WTC11 (cell line): ENCODE measurements around the gene ISOC2. TPM values are rescaled to one million over a fixed set of nuclear protein-coding genes. Genes with fewer than 3 reads are reported as not detected.

Source experiments
- ATAC-seq: fragments of 200-7000 bp; cut with Tn5 transposase; 2 replicates; pipeline ENCODE4 v1.10.0; 2021; ENCODE audit warnings: mild to moderate bottlenecking, moderate library complexity
- CTCF ChIA-PET: fragments of 300-600 bp; sonication (Branson Sonifier 250); formaldehyde crosslinking; loops from one replicate; lab custom pipeline; 2021; ENCODE audit warnings: antibody characterized with exemption; lab: Charles Lee
- POLR2A ChIA-PET: fragments of 350-600 bp; sonication (Branson Sonifier 250); formaldehyde crosslinking; loops from one replicate; lab custom pipeline; 2021; ENCODE audit warnings: antibody characterized with exemption; lab: Charles Lee
- DNase-seq: peaks from one replicate; pipeline ENCODE4 v3.0.0; 2021; ENCODE audit warnings: low spot score
- H3K27ac Mint-ChIP-seq: 2 replicates; pipeline ENCODE4 v1.8.0; 2021; ENCODE audit warnings: mixed read lengths
- H3K27me3 Mint-ChIP-seq: 2 replicates; pipeline ENCODE4 v1.8.0; 2021; ENCODE audit warnings: low read depth, mild to moderate bottlenecking, moderate library complexity, mixed read lengths
- H3K36me3 Mint-ChIP-seq: 2 replicates; pipeline ENCODE4 v1.8.0; 2021; ENCODE audit warnings: mixed read lengths
- H3K4me1 Mint-ChIP-seq: 2 replicates; pipeline ENCODE4 v1.8.0; 2022; ENCODE audit warnings: mixed read lengths
- H3K4me3 Mint-ChIP-seq: 2 replicates; pipeline ENCODE4 v1.8.0; 2021; ENCODE audit warnings: mild to moderate bottlenecking, moderate library complexity, mixed read lengths
- H3K9me3 Mint-ChIP-seq: 2 replicates; pipeline ENCODE4 v1.8.0; 2021; ENCODE audit warnings: mixed read lengths
- ELF4 ChIP-seq: sonication (generic); formaldehyde crosslinking; IDR thresholded peaks from 2 replicates; pipeline ENCODE4 v1.8.1; 2022; ENCODE audit warnings: low read depth, mild to moderate bottlenecking, moderate library complexity, missing genetic modification reagents
- ETV6 ChIP-seq: sonication (generic); formaldehyde crosslinking; IDR thresholded peaks from 2 replicates; pipeline ENCODE4 v1.8.1; 2022; ENCODE audit warnings: mild to moderate bottlenecking, missing genetic modification reagents
- FOXJ3 ChIP-seq: sonication (generic); formaldehyde crosslinking; IDR thresholded peaks from 2 replicates; pipeline ENCODE4 v1.9.0; 2021; ENCODE audit warnings: missing genetic modification reagents, mild to moderate bottlenecking, borderline replicate concordance
- GABPB1 ChIP-seq: sonication (generic); formaldehyde crosslinking; IDR thresholded peaks from 2 replicates; pipeline ENCODE4 v1.8.1; 2023; ENCODE audit warnings: mild to moderate bottlenecking, missing genetic modification reagents
- KAT7 ChIP-seq: sonication (generic); formaldehyde crosslinking; IDR thresholded peaks from 2 replicates; pipeline ENCODE4 v1.8.1; 2023; ENCODE audit warnings: missing genetic modification reagents, mild to moderate bottlenecking, borderline replicate concordance
- MLX ChIP-seq: sonication (generic); formaldehyde crosslinking; IDR thresholded peaks from 2 replicates; pipeline ENCODE4 v1.8.1; 2023; ENCODE audit warnings: mild to moderate bottlenecking, missing genetic modification reagents, moderate library complexity
- MXD4 ChIP-seq: fragments of 250-450 bp; sonication (Bioruptor Pico); IDR thresholded peaks from 2 replicates; pipeline ENCODE4 v1.8.0; 2021; ENCODE audit warnings: mild to moderate bottlenecking, moderate library complexity, borderline replicate concordance
- NR2C2 ChIP-seq: sonication (generic); formaldehyde crosslinking; IDR thresholded peaks from 2 replicates; pipeline ENCODE4 v1.8.0; 2022; ENCODE audit warnings: mild to moderate bottlenecking, missing genetic modification reagents
- OVOL2 ChIP-seq: fragments of 250-450 bp; sonication (Bioruptor Pico); IDR thresholded peaks from 2 replicates; pipeline ENCODE4 v1.9.0; 2021; ENCODE audit warnings: mild to moderate bottlenecking, borderline replicate concordance
- TCF7 ChIP-seq: sonication (generic); formaldehyde crosslinking; IDR thresholded peaks from 2 replicates; pipeline ENCODE4 v1.8.0; 2022; ENCODE audit warnings: mild to moderate bottlenecking, low read depth, missing genetic modification reagents, moderate library complexity
- TP53 ChIP-seq: sonication (generic); formaldehyde crosslinking; IDR thresholded peaks from 2 replicates; pipeline ENCODE4 v1.8.1; 2023; ENCODE audit warnings: mild to moderate bottlenecking, missing genetic modification reagents
- ZNF532 ChIP-seq: fragments of 250-450 bp; sonication (Bioruptor Pico); IDR thresholded peaks from 2 replicates; pipeline ENCODE4 v1.9.0; 2021; ENCODE audit warnings: mild to moderate bottlenecking, borderline replicate concordance
- ZNF671 ChIP-seq: fragments of 250-450 bp; sonication (Bioruptor Pico); IDR thresholded peaks from 2 replicates; pipeline ENCODE4 v1.8.0; 2021; ENCODE audit warnings: mild to moderate bottlenecking
- total RNA-seq: library from RNA; stranded (reverse); gene quantifications from 3 replicates; pipeline ENCODE4 v1.2.3, GENCODE V29; 2021
- TF ChIP-seq, protein P1 (sequence below): sonication (generic); formaldehyde crosslinking; IDR thresholded peaks from 2 replicates; pipeline ENCODE4 v1.8.1; 2023; ENCODE audit warnings: mild to moderate bottlenecking, missing genetic modification reagents, borderline replicate concordance
- TF ChIP-seq, protein P2 (sequence below): sonication (generic); formaldehyde crosslinking; IDR thresholded peaks from 2 replicates; pipeline ENCODE4 v1.8.1; 2023; ENCODE audit warnings: mild to moderate bottlenecking, moderate library complexity, missing genetic modification reagents
- TF ChIP-seq, protein P3 (sequence below): fragments of 250-450 bp; sonication (Bioruptor Pico); conservative IDR thresholded peaks from 2 replicates; pipeline ENCODE4 v1.9.0; 2021; ENCODE audit warnings: mild to moderate bottlenecking
- TF ChIP-seq, protein P4 (sequence below): sonication (generic); formaldehyde crosslinking; IDR thresholded peaks from 2 replicates; pipeline ENCODE4 v1.8.1; 2023; ENCODE audit warnings: mild to moderate bottlenecking, missing genetic modification reagents, moderate library complexity
- TF ChIP-seq, protein P5 (sequence below): sonication (generic); formaldehyde crosslinking; IDR thresholded peaks from 2 replicates; pipeline ENCODE4 v1.8.1; 2023; ENCODE audit warnings: mild to moderate bottlenecking, missing genetic modification reagents

The ISOC2 gene
- total RNA-seq, 1 experiment from 2014 or later, result 96.3 TPM

- no peak for ATAC-seq
- Mint-ChIP-seq H3K27ac (no peak overlapping the region), H3K9me3 (no peaks in the 10 kb centered on the region), H3K4me1 (peaks cover 2% of the 10 kb centered on the region), H3K27me3 (peaks cover 80% of the 10 kb centered on the region), H3K4me3 (no peak overlapping the region), H3K36me3 (no peaks in the 10 kb centered on the region)
- DNase-seq, result no peak
- POLR2A ChIA-PET, result interaction anchor here (0.7 kb wide), 1 partner anchor 203 kb away, joined by 4 read pairs; no protein-coding TSS in a partner anchor
- CTCF ChIA-PET, result interaction anchor here (0.6 to 3.2 kb wide), 20 partner anchors 9 to 330 kb away, joined by 3 to 16 read pairs (median 8); partner anchors contain the start of genes ISOC2, KMT5C, PPP6R1 and TMEM238
- TF ChIP-seq ELF4 (no peak), NR2C2 (CRISPR knock-in tag) (no peak), ZNF671 (CRISPR knock-in tag) (no peak), MXD4 (CRISPR knock-in tag) (no peak), OVOL2 (CRISPR knock-in tag) (no peak), KAT7 (CRISPR knock-in tag) (no peak), FOXJ3 (no peak), MLX (CRISPR knock-in tag) (no peak), ETV6 (CRISPR knock-in tag) (no peak), GABPB1 (no peak), TCF7 (CRISPR knock-in tag) (no peak), ZNF532 (CRISPR knock-in tag) (no peak), TP53 (CRISPR knock-in tag) (no peak)
- TF ChIP-seq, protein P1, sequence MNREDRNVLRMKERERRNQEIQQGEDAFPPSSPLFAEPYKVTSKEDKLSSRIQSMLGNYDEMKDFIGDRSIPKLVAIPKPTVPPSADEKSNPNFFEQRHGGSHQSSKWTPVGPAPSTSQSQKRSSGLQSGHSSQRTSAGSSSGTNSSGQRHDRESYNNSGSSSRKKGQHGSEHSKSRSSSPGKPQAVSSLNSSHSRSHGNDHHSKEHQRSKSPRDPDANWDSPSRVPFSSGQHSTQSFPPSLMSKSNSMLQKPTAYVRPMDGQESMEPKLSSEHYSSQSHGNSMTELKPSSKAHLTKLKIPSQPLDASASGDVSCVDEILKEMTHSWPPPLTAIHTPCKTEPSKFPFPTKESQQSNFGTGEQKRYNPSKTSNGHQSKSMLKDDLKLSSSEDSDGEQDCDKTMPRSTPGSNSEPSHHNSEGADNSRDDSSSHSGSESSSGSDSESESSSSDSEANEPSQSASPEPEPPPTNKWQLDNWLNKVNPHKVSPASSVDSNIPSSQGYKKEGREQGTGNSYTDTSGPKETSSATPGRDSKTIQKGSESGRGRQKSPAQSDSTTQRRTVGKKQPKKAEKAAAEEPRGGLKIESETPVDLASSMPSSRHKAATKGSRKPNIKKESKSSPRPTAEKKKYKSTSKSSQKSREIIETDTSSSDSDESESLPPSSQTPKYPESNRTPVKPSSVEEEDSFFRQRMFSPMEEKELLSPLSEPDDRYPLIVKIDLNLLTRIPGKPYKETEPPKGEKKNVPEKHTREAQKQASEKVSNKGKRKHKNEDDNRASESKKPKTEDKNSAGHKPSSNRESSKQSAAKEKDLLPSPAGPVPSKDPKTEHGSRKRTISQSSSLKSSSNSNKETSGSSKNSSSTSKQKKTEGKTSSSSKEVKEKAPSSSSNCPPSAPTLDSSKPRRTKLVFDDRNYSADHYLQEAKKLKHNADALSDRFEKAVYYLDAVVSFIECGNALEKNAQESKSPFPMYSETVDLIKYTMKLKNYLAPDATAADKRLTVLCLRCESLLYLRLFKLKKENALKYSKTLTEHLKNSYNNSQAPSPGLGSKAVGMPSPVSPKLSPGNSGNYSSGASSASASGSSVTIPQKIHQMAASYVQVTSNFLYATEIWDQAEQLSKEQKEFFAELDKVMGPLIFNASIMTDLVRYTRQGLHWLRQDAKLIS (CRISPR knock-in tag), result no peak
- TF ChIP-seq, protein P2, sequence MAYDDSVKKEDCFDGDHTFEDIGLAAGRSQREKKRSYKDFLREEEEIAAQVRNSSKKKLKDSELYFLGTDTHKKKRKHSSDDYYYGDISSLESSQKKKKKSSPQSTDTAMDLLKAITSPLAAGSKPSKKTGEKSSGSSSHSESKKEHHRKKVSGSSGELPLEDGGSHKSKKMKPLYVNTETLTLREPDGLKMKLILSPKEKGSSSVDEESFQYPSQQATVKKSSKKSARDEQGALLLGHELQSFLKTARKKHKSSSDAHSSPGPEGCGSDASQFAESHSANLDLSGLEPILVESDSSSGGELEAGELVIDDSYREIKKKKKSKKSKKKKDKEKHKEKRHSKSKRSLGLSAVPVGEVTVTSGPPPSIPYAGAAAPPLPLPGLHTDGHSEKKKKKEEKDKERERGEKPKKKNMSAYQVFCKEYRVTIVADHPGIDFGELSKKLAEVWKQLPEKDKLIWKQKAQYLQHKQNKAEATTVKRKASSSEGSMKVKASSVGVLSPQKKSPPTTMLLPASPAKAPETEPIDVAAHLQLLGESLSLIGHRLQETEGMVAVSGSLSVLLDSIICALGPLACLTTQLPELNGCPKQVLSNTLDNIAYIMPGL (CRISPR knock-in tag), result no peak
- TF ChIP-seq, protein P3, sequence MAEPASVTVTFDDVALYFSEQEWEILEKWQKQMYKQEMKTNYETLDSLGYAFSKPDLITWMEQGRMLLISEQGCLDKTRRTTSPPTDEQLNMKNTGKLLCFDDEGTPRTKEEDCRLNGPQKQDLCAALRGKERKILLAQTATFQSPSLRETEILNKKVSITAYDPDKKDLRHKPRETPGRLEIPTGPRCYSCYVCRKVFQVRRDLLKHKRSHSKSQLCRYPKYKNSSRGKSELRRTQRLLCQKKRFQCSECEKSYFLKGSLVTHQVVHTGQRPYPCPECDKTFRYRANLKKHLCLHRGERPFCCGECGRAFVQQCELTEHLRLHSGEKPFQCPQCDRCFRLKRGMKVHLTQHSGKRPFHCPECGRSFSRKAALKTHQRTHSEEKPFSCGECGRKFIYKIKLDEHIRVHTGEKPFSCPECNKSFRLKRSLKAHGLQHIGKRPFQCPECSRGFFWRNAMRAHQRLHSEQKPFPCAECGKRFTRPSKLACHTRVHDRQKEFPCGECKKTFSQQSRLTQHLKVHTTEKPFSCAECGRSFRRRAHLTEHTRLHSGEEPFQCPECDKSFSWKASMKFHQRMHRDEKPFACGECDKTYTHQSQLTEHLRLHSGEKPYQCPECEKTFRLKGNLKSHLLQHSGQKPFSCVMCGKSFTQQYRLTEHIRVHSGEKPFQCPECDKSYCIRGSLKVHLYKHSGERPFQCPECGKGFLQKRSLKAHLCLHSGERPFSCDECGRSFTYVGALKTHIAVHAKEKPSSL, result no peak
- TF ChIP-seq, protein P4, sequence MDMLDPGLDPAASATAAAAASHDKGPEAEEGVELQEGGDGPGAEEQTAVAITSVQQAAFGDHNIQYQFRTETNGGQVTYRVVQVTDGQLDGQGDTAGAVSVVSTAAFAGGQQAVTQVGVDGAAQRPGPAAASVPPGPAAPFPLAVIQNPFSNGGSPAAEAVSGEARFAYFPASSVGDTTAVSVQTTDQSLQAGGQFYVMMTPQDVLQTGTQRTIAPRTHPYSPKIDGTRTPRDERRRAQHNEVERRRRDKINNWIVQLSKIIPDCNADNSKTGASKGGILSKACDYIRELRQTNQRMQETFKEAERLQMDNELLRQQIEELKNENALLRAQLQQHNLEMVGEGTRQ, result no peak
- TF ChIP-seq, protein P5, sequence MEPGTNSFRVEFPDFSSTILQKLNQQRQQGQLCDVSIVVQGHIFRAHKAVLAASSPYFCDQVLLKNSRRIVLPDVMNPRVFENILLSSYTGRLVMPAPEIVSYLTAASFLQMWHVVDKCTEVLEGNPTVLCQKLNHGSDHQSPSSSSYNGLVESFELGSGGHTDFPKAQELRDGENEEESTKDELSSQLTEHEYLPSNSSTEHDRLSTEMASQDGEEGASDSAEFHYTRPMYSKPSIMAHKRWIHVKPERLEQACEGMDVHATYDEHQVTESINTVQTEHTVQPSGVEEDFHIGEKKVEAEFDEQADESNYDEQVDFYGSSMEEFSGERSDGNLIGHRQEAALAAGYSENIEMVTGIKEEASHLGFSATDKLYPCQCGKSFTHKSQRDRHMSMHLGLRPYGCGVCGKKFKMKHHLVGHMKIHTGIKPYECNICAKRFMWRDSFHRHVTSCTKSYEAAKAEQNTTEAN (CRISPR knock-in tag), result no peak
Measured at GRCh38 chr19:55419103-55419502, 42.3 kb downstream of the ISOC2 start.
